DMS 273 (cell line): ENCODE measurements around the gene PIK3AP1.
"Not testable (repeated sequence)": the region's sequence is repeated elsewhere in the genome, so short reads cannot be mapped to it uniquely, and the experiment has no call there.

Experiments used
- DNase-seq: peaks from one replicate; lab custom pipeline; 2025; ENCODE audit not compliant: unreplicated experiment; lab: John Stamatoyannopoulos, UW

PIK3AP1 gene

GRCh38 chr10:96720422-96721206 is at the start of gene PIK3AP1:
TSS of gene PIK3AP1 (minus strand) at chr10:96720514. CDS start at chr10:96720394, 120 bp downstream.
- DNase-seq: peak; percentile 80

DNA sequence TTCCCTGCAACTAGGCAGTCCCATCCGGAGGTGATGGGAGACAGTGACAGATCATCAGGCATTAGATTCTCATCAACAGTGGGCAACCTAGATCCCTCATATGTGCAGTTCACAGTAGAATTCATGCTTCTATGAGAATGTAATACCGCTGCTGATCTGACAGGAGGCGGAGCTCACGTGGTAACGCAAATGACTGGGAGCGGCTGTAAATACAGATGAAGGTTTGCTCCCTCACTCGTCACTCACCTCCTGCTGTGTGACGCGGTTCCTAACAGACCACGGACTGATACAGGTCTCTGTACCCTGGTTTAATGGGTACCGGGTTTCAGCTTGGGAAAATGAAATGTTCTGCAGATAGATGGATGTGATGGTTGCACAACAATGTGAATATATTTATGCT is 47.8 kb upstream of the PIK3AP1 start:
- peak; percentile 8 for DNase-seq

DNA sequence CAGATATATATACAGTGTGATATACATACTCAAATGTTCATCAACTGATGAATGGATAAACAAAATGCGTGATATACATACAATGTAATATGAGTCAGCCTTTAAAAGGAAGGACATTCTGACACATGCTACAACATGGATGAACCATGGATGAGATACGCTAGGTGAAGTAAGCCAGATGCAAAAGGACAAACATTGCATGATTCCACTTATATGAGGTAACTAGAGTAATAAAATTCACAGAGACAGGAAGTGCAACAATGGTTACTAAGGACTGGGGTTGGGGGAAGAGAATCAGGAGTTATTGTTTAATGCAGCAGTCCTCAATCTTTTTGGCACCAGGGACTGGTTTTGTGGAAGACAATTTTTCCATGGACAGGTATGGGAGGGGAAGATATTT is 47.3 kb upstream of the PIK3AP1 start:
- no peak for DNase-seq

DNA sequence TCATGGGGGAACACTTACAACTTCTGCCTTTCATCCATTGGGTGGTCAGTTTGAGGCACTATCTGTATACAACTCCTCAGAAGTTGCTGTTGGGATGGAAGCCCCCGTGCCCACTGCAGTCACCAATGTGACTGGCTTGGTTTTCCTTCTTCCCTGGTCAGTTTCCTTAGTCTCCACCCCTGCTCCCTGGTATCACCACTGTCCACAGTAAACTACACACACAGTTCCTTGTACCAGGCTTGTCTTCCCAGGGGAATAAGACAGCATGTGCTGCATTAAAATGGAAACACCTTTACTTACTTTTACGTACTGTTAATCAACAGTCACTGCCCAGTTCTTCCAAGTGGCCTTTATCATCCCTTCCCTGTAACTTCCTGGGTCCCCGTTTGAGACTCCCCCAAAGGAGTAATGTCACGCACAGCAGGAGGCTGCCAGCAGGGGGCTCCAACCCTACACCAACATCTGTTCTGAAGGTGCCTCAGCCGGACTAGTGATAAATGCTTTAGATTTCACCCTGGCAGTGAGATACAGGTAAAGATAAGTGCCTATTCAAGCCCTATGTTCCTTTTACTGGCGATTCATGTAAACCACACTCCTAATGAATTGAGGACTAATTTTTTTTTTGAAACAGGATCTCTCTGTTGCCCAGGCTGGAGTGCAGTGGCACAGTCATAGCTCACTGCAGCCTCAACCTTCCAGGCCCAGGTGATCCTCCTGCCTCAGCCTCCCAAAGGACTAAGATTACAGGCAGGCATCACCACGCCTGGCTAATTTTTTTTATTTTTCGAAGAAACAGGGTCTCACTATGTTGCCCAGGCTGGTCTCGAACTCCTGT is 45.3 kb upstream of the PIK3AP1 start:
- DNase-seq: peak; percentile 73

- peak; percentile 47 for DNase-seq
Observed at GRCh38 chr10:96764425-96765060, 44.2 kb upstream of the PIK3AP1 start.

- no peak for DNase-seq
Observed at GRCh38 chr10:96758423-96758822, 38.1 kb upstream of the PIK3AP1 start.

- no peak for DNase-seq
Observed at GRCh38 chr10:96756111-96756903, 36.0 kb upstream of the PIK3AP1 start.

DNA sequence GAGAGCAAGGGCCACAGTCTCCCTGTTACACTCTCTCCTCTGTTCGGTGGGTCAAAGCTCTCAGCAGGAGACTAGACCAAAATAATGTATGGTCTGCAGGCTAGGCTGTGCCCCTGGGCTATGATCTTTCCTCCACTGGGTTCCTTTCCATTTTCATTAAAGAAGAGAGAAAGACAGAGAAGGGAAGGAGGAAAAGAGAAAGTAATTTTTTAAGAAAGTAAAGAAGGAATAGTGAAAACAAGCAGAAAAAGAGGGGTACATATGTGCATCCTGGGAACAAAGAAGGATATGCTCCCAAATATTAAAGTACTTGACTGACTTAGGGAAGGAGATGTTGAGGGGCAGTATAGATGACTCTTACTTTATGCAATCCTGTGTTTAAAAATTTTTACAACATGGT is 33.6 kb upstream of the PIK3AP1 start:
- no peak for DNase-seq

DNA sequence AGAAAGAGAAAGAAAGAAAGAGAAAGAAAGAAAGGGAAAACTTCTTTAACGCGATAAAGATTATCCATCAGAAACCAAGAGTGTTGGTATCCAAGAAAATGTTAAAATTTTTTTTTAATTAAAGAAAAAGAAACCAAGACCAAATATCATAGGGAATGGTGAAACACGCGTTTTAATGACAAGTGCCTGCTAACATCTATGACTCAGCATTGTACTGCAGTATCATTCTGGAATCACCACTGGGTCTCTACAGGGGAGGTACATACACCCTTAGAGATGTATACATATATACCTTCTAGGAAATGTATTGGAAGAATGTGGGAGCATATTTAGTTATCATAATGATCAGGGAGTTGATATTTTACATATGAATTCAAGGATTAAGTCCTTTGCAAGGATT is 32.1 kb upstream of the PIK3AP1 start:
- no peak for DNase-seq

DNA sequence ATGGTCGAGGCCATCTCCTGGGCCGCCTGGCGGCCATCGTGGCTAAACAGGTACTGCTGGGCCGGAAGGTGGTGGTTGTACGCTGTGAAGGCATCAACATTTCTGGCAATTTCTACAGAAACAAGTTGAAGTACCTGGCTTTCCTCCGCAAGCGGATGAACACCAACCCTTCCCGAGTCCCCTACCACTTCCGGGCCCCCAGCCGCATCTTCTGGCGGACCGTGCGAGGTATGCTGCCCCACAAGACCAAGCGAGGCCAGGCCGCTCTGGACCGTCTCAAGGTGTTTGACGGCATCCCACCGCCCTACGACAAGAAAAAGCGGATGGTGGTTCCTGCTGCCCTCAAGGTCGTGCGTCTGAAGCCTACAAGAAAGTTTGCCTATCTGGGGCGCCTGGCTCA is 30.0 kb upstream of the PIK3AP1 start:
- DNase-seq: not testable (repeated sequence)

DNA sequence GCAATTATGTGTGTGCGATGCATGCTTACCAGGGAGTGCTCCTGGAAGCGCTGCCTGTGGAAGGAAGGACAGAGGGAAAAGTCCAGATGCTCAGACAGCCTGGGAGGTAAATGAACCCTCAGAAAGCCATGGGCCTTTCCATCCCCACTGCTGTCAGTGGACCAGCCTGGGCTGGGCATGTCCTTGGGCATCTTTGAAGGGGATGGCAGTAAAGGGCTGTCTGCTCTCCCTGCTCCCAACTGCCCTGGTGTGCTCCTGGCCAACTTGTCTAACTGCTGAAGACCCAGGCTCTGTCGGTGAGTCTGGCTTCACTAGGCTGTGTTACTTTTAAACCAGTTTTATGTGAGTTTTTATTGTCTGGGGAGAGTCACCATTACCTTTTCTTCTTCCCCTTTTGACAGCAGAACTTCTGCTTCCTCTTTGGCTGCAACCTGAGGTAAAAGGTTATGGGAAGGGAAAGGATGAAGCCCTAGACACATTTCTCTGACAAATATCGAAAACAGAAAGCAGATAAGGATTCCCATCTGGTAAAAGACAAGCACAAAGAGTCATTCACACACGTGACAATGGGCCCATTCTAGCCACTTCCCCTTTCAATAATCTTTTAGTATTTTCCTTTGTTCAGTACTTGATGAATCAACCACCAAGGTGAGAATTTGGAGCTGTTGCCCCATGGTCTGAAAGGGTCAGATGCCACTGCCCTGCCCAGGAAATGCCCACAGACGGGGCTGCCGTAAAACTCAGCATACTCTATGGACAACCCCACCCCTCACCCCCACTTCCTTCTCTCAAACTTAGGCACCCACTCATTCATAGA is 27.6 kb upstream of the PIK3AP1 start:
- DNase-seq: no peak

- no peak for DNase-seq
Observed at GRCh38 chr10:96746503-96746902, 26.2 kb upstream of the PIK3AP1 start.

DNA sequence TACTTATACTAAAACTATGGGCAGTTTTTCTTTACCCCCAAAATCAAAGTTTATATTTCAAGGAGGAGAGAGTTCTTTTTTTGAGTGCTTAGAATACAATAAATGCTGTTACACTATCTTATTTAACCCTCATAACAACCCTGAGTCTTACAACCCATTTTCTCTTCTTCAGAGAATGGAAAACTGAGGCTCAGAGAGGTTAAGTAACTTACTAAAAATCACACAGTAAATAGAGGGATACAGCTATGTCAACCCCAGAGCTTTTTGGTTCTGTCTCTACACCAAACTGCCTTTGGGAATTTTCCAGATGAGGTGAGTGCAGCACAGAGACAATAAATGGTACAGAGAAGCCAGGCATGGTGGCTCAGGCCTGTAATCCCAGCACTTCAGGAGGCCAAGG is 25.6 kb upstream of the PIK3AP1 start:
- no peak for DNase-seq

DNA sequence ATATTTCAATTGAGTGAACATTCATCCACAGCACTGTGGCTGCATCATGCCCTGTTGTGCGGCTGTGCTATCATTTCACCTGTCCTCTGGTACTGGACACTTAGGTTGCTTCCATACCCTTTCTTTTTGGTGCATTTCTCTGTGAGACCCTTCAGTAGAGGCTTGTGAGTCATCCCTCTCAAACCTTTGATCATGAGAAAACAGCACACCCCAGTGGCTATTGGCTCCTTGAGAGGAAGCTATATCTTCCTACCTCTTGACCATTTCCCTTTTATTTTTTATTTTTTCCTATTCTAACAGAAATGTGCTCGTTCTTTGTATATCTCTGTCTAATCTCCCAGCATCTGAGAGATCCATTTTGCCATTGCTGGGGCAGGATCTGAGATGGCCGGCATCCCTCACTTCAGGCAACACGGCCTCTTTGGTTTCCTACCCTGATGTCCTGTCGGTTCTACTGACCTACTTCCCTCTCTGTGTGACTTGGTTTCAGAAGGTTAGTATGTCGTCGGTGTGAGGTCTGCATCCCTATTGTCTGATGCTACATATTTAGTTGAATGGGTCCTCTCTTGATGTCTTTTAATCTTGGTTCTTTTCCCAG is 23.8 kb upstream of the PIK3AP1 start:
- DNase-seq: peak; percentile 15

DNA sequence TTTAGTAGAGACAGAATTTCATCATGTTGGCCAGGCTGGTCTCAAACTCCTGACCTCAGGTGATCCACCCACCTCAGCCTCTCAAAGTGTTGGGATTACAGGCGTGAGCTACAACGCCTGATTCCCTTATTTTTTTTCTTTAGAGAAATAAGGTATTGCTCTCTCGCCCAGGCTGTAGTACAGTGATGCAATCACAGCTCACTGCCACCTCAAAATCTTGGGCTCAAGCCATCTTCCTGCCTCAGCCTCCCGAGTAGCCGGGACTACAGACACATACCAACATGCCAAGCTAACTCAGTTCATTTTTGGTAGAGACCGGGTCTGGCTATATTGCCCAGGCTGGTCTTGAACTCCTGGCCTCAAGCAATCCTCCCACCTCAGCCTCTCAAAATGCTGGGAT is 21.2 kb upstream of the PIK3AP1 start:
- not testable (repeated sequence) for DNase-seq

DNA sequence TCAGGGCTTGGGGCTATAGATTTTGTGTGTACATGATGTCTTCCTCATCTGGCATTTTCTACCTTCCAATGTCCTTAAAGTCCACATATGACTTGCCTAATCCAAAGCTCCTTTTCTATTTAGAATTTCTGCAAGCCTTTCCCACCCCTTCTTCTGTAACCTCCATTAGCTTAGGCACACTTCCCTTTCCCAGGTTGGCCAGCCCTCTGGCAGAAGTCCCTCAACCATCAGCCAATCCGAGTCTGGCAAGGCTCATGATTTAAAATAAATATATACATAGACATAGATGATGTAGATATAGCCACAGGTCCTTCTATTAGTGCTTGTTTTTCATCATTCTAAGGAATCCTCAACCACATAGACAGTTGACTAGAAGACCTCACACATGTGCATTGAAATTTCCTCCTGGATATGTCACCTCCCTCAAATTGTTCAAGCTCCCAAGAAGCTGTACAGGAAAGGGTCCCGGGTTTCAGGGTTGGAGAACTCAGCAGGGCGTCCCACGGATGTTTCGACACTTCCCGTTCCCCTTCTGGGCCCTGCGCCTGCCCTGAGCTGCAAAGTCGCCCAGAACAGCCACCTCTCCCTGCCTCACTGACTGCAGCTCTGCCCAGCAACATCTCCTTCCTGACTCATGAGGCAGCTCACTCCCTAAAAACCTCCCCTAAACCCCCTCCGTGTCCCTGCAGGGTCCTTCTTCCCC is 20.4 kb upstream of the PIK3AP1 start:
- DNase-seq: no peak

DNA sequence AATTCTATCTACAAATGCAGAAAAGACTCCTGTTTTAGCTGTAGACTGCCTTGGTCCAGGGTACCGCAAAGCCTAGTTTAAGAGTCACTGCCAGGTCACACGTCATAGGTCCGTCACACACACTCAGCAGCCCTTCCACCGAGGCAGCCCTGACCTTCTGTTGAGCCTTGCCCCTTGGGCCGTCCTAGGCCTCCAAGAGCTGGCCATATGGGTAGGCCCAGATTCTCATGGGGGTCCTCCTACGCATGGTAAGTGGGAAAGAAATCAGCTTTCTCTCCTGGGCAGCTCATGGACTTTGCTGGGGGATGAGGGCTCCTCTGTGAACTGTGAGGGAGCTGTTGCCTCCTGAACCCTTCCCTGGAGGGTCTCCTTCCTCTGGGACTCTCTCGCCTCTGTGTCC is 19.8 kb upstream of the PIK3AP1 start:
- no peak for DNase-seq

DNA sequence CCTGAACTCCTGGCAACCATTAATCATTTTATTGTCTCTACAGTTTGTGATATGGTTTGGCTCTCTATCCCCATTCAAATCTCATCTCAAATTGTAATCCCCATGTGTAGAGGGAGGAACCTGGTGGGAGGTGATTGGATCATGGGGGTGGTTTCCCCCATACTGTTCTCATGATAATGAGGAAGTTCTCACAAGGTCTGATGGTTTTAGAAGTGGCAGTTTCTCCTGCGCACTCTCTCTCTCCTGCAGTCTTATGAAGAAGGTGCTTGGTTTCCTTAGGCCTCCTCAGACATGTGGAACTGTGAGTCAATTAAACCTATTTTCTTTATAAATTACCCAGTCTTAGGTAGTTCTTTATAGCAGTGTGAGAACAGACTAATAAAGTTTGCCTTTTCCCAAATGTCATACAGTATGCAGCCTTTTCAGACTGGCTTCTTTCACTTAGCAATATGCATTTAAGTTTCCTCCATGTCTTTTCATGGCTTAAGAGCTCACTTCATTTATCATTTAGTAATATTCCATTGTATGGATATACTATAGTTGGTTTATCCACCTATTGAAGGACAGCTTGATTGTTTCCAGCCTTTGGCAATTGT is 17.1 kb upstream of the PIK3AP1 start:
- not testable (repeated sequence) for DNase-seq

DNA sequence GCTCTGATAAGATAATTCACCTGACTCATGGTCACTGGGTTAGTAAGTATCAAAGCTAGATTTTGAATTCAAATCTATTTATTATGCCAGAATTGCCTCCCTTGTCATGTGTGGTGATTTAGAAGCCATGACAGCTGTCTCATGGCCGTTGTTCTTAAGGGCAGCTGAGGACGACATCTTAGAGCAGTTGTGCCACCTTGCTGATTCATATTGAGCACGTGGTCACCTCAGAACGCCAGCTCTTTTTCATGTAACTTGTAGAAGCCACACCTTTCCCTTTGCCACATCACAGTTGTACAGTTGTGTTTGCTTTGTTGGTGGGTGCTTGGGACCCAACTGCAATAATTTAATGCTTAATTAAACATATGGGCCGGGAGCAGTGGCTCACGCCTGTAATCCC is 4.3 kb upstream of the PIK3AP1 start:
- DNase-seq: no peak
